ENCODE data around the gene CCL27.

- TF ChIP-seq EP300 (IDR thresholded peaks at IDR 0.05) = no peak
- no peak for TF ChIP-seq CTCF (IDR thresholded peaks at IDR 0.05)
- TF ChIP-seq POLR2A (IDR thresholded peaks at IDR 0.05) = no peak
Observed at GRCh38 chr9:34689512-34689911, 27.1 kb upstream of the CCL27 start.

Data from tibial nerve (tissue), 4 donors.